HFF-Myc (cell line): ENCODE measurements around the gene YES1.
A peak's percentile ranks its signal among the peaks of the same experiment; 100 is the strongest.

Experiments
- DNase-seq: peaks from one replicate; pipeline ENCODE4 v3.0.0-alpha.2; 2011; ENCODE audit warnings: low read depth; ENCODE audit errors: extremely low read depth
- H3K4me3 ChIP-seq: replicated peaks from 2 replicates; pipeline ENCODE4 v1.5.1; 2011; ENCODE audit warnings: low read depth, mild to moderate bottlenecking, control low read depth, low read length
- CTCF ChIP-seq: IDR thresholded peaks from 2 replicates; pipeline ENCODE4 v1.5.1; 2012; ENCODE audit warnings: mild to moderate bottlenecking, low read depth, low read length, control low read depth; ENCODE audit errors: missing control alignments

YES1 gene

DNA sequence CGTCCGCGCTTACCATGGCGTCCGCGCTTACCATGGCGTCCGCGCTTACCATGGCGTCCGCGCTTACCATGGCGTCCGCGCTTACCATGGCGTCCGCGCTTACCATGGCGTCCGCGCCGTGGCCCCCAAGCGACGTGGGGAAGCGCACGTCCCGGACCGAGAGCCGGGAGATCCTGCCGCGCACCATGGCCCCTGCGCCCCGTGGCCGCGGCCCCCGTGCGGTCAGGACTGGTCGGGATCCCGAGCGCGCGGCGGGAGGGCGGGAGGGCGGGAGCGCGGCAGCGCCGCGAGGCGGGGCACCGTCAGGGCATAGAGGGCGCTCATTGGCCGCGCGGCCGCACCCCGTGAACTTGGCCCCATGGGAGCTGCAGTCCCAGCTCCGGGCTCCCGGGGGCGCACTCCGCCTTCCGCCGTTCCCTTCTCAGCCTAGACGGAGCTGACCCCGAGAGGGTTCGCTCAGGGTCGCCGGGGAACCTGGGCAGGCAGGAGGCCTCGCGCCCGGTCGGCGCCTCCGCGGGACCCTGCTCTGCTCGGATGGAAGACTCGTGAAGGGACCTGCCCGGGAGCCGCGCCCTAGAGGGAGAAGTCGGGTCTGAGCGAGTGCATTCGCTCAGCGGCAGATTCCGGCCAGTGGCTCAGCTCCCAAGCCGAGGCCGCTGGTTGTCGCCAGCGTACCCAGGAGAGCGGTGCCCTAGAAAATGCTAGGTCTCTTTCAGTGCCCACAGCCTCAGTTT lies 99.5 kb downstream of the YES1 start, which contains the start of gene ENOSF1:
Gene ENOSF1 (minus strand): TSS at position 230 of the 734 bp plus-strand sequence. CDS start 43 bp downstream, at position 187.
- H3K4me3 ChIP-seq: peak within 1 kb of the TSS; percentile 97
- peak; percentile 63 for TF ChIP-seq CTCF
- no peak for DNase-seq

- H3K4me3 ChIP-seq: peak overlapping the region; percentile 97
- no peak for DNase-seq
These were observed 100.2 kb downstream of the YES1 start for GRCh38 chr18:711657-712400.

DNA sequence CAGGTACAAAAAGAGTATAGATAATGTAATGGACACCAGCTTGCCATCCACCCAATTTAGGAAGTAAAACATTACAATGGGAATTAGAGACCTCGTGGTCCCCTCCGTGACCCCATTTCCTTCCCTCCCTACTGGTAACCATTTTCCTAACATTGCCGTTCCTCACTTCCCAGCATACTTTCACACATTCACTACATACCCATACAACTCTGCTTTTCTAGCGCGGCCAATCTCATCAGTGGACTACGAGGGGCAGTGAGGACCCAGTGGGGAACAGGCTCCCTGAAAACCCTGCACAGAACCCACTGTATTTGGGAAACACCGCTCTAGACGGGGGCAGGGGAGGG lies 100.8 kb downstream of the YES1 start:
- DNase-seq: no peak
- no peak for TF ChIP-seq CTCF
- peak overlapping the region; percentile 97 for H3K4me3 ChIP-seq

More at GRCh38 chr18:711657-712400, 100.2 kb downstream of the YES1 start:
- TF ChIP-seq CTCF: no peak

DNA sequence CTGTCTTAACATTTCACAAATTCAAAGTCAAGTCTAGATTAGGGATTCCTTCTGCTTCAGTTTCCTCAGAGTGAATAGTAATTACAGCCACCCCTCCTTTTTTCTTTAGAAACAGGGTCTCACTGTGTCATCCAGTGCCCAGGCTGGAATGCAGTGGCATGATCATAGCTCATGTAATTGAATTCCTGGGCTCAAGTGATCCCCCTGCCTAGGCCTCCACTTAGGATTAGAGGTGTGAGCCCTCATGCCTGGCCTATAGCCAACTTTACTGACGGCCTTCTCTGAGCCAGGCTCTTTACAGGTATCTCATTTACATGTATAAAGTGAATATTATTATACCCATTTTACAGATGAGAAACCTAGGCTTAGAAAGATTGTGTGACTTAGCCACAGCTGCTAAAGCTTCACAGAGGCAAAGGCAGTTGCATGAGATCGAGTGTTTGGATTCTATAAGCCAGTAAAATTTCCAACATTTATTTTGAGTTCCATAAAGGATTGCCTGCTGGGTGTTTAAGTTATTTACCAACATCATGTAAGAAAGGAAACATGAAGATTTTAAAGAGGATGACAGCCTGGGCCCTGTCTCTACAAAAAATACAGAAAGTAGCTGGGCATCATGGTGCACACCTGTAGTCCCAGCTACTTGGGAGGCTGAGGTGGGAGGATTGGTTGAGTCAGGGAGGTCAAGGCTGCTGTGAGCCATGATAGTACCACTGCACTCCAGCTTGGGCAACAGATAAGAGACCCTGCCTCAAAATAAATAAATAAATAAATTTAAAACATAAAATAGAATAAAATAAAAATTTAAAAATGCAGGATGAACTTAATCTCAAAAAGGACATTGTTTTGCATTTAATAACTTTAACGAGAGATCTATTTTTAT lies 101.4 kb downstream of the YES1 start:
- no peak for DNase-seq
- no peak for TF ChIP-seq CTCF
- H3K4me3 ChIP-seq: peak overlapping the region; percentile 97

DNA sequence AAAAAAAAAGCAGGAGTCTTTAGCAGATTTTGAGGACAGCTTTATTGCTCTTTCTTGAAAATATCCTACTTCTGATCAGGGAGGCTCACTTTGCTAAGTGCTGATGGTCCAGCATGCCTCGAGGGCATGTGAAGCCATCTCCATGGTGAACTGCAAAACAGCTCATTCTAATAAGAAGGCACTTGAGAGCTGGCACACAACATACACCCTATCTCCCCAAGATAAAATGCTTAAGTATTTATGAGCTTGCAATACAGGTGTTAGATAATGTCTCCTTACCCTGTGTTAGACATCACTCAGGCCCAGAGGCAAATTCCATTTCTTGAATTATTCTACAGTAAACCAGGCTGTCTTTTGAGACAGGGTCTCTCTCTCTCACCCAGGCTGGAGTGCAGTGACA lies 102.3 kb downstream of the YES1 start:
- no peak for TF ChIP-seq CTCF
- 0 out of 2 replicates have a peak overlapping the region, but pooled peaks have one; percentile 97 for H3K4me3 ChIP-seq
- DNase-seq: no peak

DNA sequence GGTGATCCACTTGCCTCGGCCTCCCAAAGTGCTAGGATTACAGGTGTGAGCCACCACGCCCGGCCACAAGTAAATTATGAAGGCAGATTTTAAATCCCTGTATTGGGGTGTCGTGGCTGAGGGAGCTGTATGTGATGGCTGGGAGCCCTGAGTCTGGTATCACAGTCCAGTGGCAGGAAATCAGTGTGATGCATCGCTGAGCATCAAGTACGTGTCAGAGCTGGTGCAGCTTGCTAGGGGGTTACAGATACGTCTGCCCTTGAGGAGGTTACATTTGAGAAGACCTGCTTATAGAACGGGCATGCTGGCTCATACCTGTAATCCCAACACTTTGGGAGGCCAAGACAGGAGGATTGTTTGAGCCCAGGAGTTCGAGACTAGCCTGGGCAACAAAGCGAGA lies 103.9 kb downstream of the YES1 start:
- TF ChIP-seq CTCF: no peak
- DNase-seq: no peak
- H3K4me3 ChIP-seq: no peak overlapping the region
